Measurements from ENCODE around the gene LRFN4.
A peak's percentile ranks its signal among the peaks of the same experiment; 100 is the strongest.

The LRFN4 gene

GRCh38 chr11:66884443-66884842 lies 27.6 kb downstream of the LRFN4 start:
- Mint-ChIP-seq H3K36me3 (no peaks in the 10 kb centered on the region), H3K27ac (no peak overlapping the region), H3K4me3 (no peak overlapping the region), H3K9me3 (no peaks in the 10 kb centered on the region), H3K4me1 (peaks cover 28% of the 10 kb centered on the region)
- DNase-seq (ENCODE audit: low spot score in 2 of 2) (no peak), ATAC-seq (no peak)

- DNase-seq (ENCODE audit: low spot score in 2 of 2) (no peak), ATAC-seq (no peak)
- H3K36me3 Mint-ChIP-seq = no peaks in the 10 kb centered on the region
Measured at GRCh38 chr11:66885469-66885868, 28.6 kb downstream of the LRFN4 start.

GRCh38 chr11:66885950-66886440 lies 29.1 kb downstream of the LRFN4 start:
- Mint-ChIP-seq H3K4me3 (no peak overlapping the region), H3K27ac (peak overlapping the region; percentile 15), H3K4me1 (peaks cover 18% of the 10 kb centered on the region), H3K9me3 (no peaks in the 10 kb centered on the region), H3K36me3 (no peaks in the 10 kb centered on the region)
- DNase-seq (ENCODE audit: low spot score in 2 of 2) (no peak), ATAC-seq (no peak)

More at GRCh38 chr11:66885469-66885868, 28.6 kb downstream of the LRFN4 start:
- peak overlapping the region; percentile 15 for H3K27ac Mint-ChIP-seq
- no peak overlapping the region for H3K4me3 Mint-ChIP-seq
- H3K9me3 Mint-ChIP-seq = no peaks in the 10 kb centered on the region
- H3K4me1 Mint-ChIP-seq = peaks cover 23% of the 10 kb centered on the region

GRCh38 chr11:66886671-66887221 lies 29.9 kb downstream of the LRFN4 start:
- H3K4me3 Mint-ChIP-seq = no peak overlapping the region
- no peak for DNase-seq (ENCODE audit: low spot score in 2 of 2)
- H3K4me1 Mint-ChIP-seq = peaks cover 14% of the 10 kb centered on the region

GRCh38 chr11:66887526-66887925 lies 30.7 kb downstream of the LRFN4 start:
- no peaks in the 10 kb centered on the region for H3K36me3 Mint-ChIP-seq
- peaks cover 21% of the 10 kb centered on the region for H3K4me1 Mint-ChIP-seq
- ATAC-seq (no peak), DNase-seq (ENCODE audit: low spot score in 2 of 2) (no peak)
- no peaks in the 10 kb centered on the region for H3K9me3 Mint-ChIP-seq
- no peak overlapping the region for H3K4me3 Mint-ChIP-seq
- H3K27ac Mint-ChIP-seq = no peak overlapping the region

More at GRCh38 chr11:66886671-66887221, 29.9 kb downstream of the LRFN4 start:
- H3K9me3 Mint-ChIP-seq = no peaks in the 10 kb centered on the region
- no peak for ATAC-seq
- H3K27ac Mint-ChIP-seq = peak overlapping the region; percentile 15
- no peaks in the 10 kb centered on the region for H3K36me3 Mint-ChIP-seq

- no peak for ATAC-seq
- no peak for DNase-seq (ENCODE audit: low spot score in 2 of 2)
- no peaks in the 10 kb centered on the region for H3K9me3 Mint-ChIP-seq
- H3K27ac Mint-ChIP-seq = peak overlapping the region; percentile 69
- peaks cover 13% of the 10 kb centered on the region for H3K4me1 Mint-ChIP-seq
- no peaks in the 10 kb centered on the region for H3K36me3 Mint-ChIP-seq
- H3K4me3 Mint-ChIP-seq = no peak overlapping the region
Measured at GRCh38 chr11:66888282-66888681, 31.4 kb downstream of the LRFN4 start.

- H3K27ac Mint-ChIP-seq = no peak overlapping the region
Measured at GRCh38 chr11:66889960-66890359, 33.1 kb downstream of the LRFN4 start.

GRCh38 chr11:66891851-66892660 lies 35.2 kb downstream of the LRFN4 start:
- peaks cover 18% of the 10 kb centered on the region for H3K4me1 Mint-ChIP-seq
- peak; percentile 100 for ATAC-seq
- peak overlapping the region; percentile 7 for H3K27ac Mint-ChIP-seq
- peak overlapping the region; percentile 6 for H3K4me3 Mint-ChIP-seq
- peak; percentile 34 to 84 for DNase-seq (ENCODE audit: low spot score in 2 of 2)
- H3K36me3 Mint-ChIP-seq = no peaks in the 10 kb centered on the region
- no peaks in the 10 kb centered on the region for H3K9me3 Mint-ChIP-seq

More at GRCh38 chr11:66889960-66890359, 33.1 kb downstream of the LRFN4 start:
- no peak for DNase-seq (ENCODE audit: low spot score in 2 of 2)
- peaks cover 18% of the 10 kb centered on the region for H3K4me1 Mint-ChIP-seq
- H3K4me3 Mint-ChIP-seq = no peak overlapping the region
- no peak for ATAC-seq
- no peaks in the 10 kb centered on the region for H3K36me3 Mint-ChIP-seq
- H3K9me3 Mint-ChIP-seq = no peaks in the 10 kb centered on the region

- ATAC-seq = no peak
- peaks cover 18% of the 10 kb centered on the region for H3K4me1 Mint-ChIP-seq
- no peak for DNase-seq (ENCODE audit: low spot score in 2 of 2)
- H3K9me3 Mint-ChIP-seq = no peaks in the 10 kb centered on the region
- no peak overlapping the region for H3K4me3 Mint-ChIP-seq
- H3K27ac Mint-ChIP-seq = no peak overlapping the region
- H3K36me3 Mint-ChIP-seq = no peaks in the 10 kb centered on the region
Measured at GRCh38 chr11:66892911-66893310, 36.0 kb downstream of the LRFN4 start.

GRCh38 chr11:66894141-66894540 lies 37.3 kb downstream of the LRFN4 start:
- Mint-ChIP-seq H3K9me3 (no peaks in the 10 kb centered on the region), H3K4me3 (no peak overlapping the region), H3K27ac (peak overlapping the region; percentile 10), H3K4me1 (peaks cover 18% of the 10 kb centered on the region), H3K36me3 (no peaks in the 10 kb centered on the region)
- DNase-seq (ENCODE audit: low spot score in 2 of 2) (no peak), ATAC-seq (no peak)

GRCh38 chr11:66901964-66902390 lies 45.1 kb downstream of the LRFN4 start:
- no peak overlapping the region for H3K27ac Mint-ChIP-seq
- no peaks in the 10 kb centered on the region for H3K36me3 Mint-ChIP-seq
- ATAC-seq = no peak
- no peaks in the 10 kb centered on the region for H3K9me3 Mint-ChIP-seq
- no peak overlapping the region for H3K4me3 Mint-ChIP-seq
- no peak for DNase-seq (ENCODE audit: low spot score in 2 of 2)
- H3K4me1 Mint-ChIP-seq = no peaks in the 10 kb centered on the region

GRCh38 chr11:66902486-66903177 lies 45.8 kb downstream of the LRFN4 start:
- H3K4me3 Mint-ChIP-seq = no peak overlapping the region

GRCh38 chr11:66904055-66904454 lies 47.2 kb downstream of the LRFN4 start:
- Mint-ChIP-seq H3K9me3 (no peaks in the 10 kb centered on the region), H3K36me3 (no peaks in the 10 kb centered on the region), H3K4me1 (no peaks in the 10 kb centered on the region), H3K27ac (no peak overlapping the region), H3K4me3 (no peak overlapping the region)
- DNase-seq (ENCODE audit: low spot score in 2 of 2) = no peak
- ATAC-seq = no peak

More at GRCh38 chr11:66902486-66903177, 45.8 kb downstream of the LRFN4 start:
- H3K9me3 Mint-ChIP-seq = no peaks in the 10 kb centered on the region
- no peak for DNase-seq (ENCODE audit: low spot score in 2 of 2)
- no peak for ATAC-seq
- no peaks in the 10 kb centered on the region for H3K36me3 Mint-ChIP-seq
- H3K27ac Mint-ChIP-seq = no peak overlapping the region
- no peaks in the 10 kb centered on the region for H3K4me1 Mint-ChIP-seq

GRCh38 chr11:66904561-66904960 lies 47.7 kb downstream of the LRFN4 start:
- no peak overlapping the region for H3K27ac Mint-ChIP-seq
- H3K4me1 Mint-ChIP-seq = no peaks in the 10 kb centered on the region
- DNase-seq (ENCODE audit: low spot score in 2 of 2) (no peak), ATAC-seq (no peak)
- H3K36me3 Mint-ChIP-seq = no peaks in the 10 kb centered on the region
- H3K9me3 Mint-ChIP-seq = no peaks in the 10 kb centered on the region
- H3K4me3 Mint-ChIP-seq = no peak overlapping the region

- DNase-seq (ENCODE audit: low spot score in 2 of 2) = no peak
- no peaks in the 10 kb centered on the region for H3K9me3 Mint-ChIP-seq
Measured at GRCh38 chr11:66904981-66905521, 48.2 kb downstream of the LRFN4 start.

More at GRCh38 chr11:66904981-66905521, 48.2 kb downstream of the LRFN4 start:
- no peaks in the 10 kb centered on the region for H3K36me3 Mint-ChIP-seq
- no peak overlapping the region for H3K4me3 Mint-ChIP-seq
- no peaks in the 10 kb centered on the region for H3K4me1 Mint-ChIP-seq
- H3K27ac Mint-ChIP-seq = no peak overlapping the region
- no peak for ATAC-seq
